Breast epithelium (tissue), 3 donors: ENCODE measurements around the gene RFC2.

Source experiments
- POLR2AphosphoS5 ChIP-seq, 3 donors: sonication (generic); formaldehyde crosslinking; IDR thresholded peaks; one replicate each; pipeline ENCODE4 v1.6.1; 2017; ENCODE audit warnings: antibody characterized with exemption in 3 of 3
- TF ChIP-seq, protein P1 (sequence below), 3 donors: fragments of 450-650 bp; IDR thresholded peaks; one replicate each; pipeline ENCODE4 v1.5.1; 2016 to 2017; ENCODE audit warnings: antibody characterized with exemption in 3 of 3, mild to moderate bottlenecking in 3 of 3, moderate library complexity in 3 of 3

DNA sequence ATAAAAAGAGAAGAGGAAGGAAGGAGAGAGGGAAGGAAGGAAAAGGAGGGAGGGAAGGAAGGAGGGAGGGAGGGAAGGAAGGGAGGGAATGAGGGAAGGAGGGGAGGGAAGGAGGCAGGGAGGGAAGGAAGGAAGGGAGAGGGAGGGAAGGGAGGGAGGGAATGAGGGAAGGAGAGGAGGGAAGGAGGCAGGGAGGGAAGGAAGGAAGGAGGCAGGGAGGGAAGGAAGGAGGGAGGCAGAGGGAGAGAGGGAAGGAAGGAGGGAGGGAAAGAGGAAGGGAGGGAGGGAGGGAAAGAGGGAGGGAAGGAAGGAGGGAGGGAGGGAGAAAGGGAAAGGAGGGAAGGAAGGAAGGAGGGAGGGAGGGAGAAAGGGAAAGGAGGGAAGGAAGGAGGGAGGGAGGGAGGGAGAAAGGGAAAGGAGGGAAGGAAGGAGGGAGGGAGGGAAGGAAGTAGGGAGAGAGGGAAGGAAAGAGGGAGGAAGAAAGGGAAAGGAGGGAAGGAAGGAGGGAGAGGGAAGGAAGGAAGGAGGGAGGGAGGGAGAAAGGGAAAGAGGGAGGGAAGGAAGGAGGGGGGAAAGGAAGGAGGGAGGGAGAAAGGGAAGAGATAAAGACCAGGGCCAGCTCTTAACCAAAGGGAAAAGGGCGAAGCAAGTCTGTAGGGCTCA is 50.1 kb downstream of the RFC2 start:
- TF ChIP-seq, protein P1, sequence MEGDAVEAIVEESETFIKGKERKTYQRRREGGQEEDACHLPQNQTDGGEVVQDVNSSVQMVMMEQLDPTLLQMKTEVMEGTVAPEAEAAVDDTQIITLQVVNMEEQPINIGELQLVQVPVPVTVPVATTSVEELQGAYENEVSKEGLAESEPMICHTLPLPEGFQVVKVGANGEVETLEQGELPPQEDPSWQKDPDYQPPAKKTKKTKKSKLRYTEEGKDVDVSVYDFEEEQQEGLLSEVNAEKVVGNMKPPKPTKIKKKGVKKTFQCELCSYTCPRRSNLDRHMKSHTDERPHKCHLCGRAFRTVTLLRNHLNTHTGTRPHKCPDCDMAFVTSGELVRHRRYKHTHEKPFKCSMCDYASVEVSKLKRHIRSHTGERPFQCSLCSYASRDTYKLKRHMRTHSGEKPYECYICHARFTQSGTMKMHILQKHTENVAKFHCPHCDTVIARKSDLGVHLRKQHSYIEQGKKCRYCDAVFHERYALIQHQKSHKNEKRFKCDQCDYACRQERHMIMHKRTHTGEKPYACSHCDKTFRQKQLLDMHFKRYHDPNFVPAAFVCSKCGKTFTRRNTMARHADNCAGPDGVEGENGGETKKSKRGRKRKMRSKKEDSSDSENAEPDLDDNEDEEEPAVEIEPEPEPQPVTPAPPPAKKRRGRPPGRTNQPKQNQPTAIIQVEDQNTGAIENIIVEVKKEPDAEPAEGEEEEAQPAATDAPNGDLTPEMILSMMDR (IDR thresholded peaks at IDR 0.05): no peak
- no peak for TF ChIP-seq POLR2AphosphoS5 (IDR thresholded peaks at IDR 0.05)
